ENCODE data around the gene PRUNE2. TPM values are rescaled to one million over a fixed set of nuclear protein-coding genes. Genes with fewer than 3 reads are reported as not detected.

Gene PRUNE2
- total RNA-seq, 1 experiment from 2014 or later: 0.59 TPM

DNA sequence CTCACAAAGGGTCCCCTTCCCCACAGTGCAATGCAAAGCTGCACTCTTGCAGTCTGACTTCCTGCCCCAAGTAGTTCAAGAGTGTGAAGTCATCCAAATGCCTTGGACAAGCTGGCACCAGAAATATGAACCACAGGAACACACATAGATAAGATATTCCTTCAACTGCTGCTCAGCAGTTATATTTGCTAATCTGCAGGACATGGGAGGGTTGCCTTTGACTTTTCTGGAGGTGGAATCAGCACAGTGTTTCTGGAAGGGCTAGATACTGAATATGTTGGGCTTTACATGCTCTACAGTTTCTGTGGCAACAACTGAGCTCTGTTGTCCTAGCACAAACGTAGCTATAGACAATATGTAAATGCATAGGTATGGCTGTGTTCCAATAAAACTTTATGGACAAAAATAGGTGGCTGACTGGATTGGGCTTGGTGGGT, 238.4 kb downstream of the PRUNE2 start:
- Histone ChIP-seq H3K4me1 (ENCODE audit: control insufficient read depth in 1 of 2, insufficient read depth in 2 of 2, low read length in 2 of 2) (no peaks in the 10 kb centered on the region), H3K27me3 (ENCODE audit: insufficient read depth, low read length) (peaks cover 9% of the 10 kb centered on the region; the same call in 1 of the 2 replicates), H3K27ac (ENCODE audit: low read depth, low read length) (no peak overlapping the region), H3K4me3 (replicated peaks in 1 of 2; ENCODE audit: low read depth in 1 of 2, low read length in 2 of 2) (no peak overlapping the region), H3K9ac (ENCODE audit: low read length) (no peak overlapping the region), H3K79me2 (ENCODE audit: insufficient read depth, low read length) (no peaks in the 10 kb centered on the region), H3K9me3 (ENCODE audit: control insufficient read depth in 1 of 2, insufficient read depth in 1 of 2, low read depth in 1 of 2, low read length in 2 of 2) (no peaks in the 10 kb centered on the region), H2AFZ (ENCODE audit: low read depth, low read length, poor library complexity, severe bottlenecking) (no peak overlapping the region), H4K20me1 (ENCODE audit: insufficient read depth) (no peaks in the 10 kb centered on the region), H3K4me2 (ENCODE audit: low read length) (no peak overlapping the region), H3K9me2 (ENCODE audit: insufficient read depth) (no peaks in the 10 kb centered on the region), H3K36me3 (ENCODE audit: control insufficient read depth in 1 of 2, insufficient read depth in 2 of 2, low read length in 2 of 2) (no peaks in the 10 kb centered on the region)
- no TSS peak for BruUV-seq (replicated peaks)
- ChIA-PET RAD21 (ENCODE audit: low non-redundant PET in 1 of 2, low total read pairs in 2 of 2, uncharacterized antibody in 2 of 2, unreplicated experiment in 2 of 2) (no interaction called here), CTCF (interaction anchor here (0.5 to 2.0 kb wide), 3 partner anchors 34 to 352 kb away, joined by 3 to 18 read pairs (median 4); no protein-coding TSS in a partner anchor), POLR2A (no interaction called here)
- TF ChIP-seq ATF3 (IDR thresholded peaks at IDR 0.05): no peak
- TF ChIP-seq FOSL1 (IDR thresholded peaks at IDR 0.05; ENCODE audit: low read depth): no peak
- no peak for TF ChIP-seq CEBPB (IDR thresholded peaks at IDR 0.05; ENCODE audit: low read depth)
- TF ChIP-seq REST (IDR thresholded peaks at IDR 0.05; ENCODE audit: low read depth): no peak
- TF ChIP-seq, protein P1, sequence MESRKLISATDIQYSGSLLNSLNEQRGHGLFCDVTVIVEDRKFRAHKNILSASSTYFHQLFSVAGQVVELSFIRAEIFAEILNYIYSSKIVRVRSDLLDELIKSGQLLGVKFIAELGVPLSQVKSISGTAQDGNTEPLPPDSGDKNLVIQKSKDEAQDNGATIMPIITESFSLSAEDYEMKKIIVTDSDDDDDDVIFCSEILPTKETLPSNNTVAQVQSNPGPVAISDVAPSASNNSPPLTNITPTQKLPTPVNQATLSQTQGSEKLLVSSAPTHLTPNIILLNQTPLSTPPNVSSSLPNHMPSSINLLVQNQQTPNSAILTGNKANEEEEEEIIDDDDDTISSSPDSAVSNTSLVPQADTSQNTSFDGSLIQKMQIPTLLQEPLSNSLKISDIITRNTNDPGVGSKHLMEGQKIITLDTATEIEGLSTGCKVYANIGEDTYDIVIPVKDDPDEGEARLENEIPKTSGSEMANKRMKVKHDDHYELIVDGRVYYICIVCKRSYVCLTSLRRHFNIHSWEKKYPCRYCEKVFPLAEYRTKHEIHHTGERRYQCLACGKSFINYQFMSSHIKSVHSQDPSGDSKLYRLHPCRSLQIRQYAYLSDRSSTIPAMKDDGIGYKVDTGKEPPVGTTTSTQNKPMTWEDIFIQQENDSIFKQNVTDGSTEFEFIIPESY (IDR thresholded peaks at IDR 0.05; ENCODE audit: extremely low read depth, insufficient replicate concordance, low read length): no peak
- TF ChIP-seq POLR2AphosphoS5 (IDR thresholded peaks at IDR 0.05; ENCODE audit: low read depth, low read length): no peak
- TF ChIP-seq CTCF (IDR thresholded peaks at IDR 0.05 in 2 of 3, conservative IDR thresholded peaks at IDR 0.05 in 1 of 3; ENCODE audit: borderline replicate concordance in 1 of 3, insufficient read depth in 1 of 3, low read depth in 2 of 3, low read length in 2 of 3): no peak
- TF ChIP-seq POLR2A (IDR thresholded peaks at IDR 0.05; ENCODE audit: borderline replicate concordance, extremely low read depth, insufficient read depth, insufficient read length): no peak
- no peak for TF ChIP-seq TCF7L2 (IDR thresholded peaks at IDR 0.05; ENCODE audit: borderline replicate concordance, extremely low read depth, insufficient read depth, insufficient read length)
- no peak for TF ChIP-seq ZFX (IDR thresholded peaks at IDR 0.05)
- no peak for TF ChIP-seq CBX3 (IDR thresholded peaks at IDR 0.05; ENCODE audit: low read depth)
- TF ChIP-seq YY1 (IDR thresholded peaks at IDR 0.05; ENCODE audit: extremely low read depth, insufficient replicate concordance, low read depth, low read length): no peak
- no peak for TF ChIP-seq SRF (IDR thresholded peaks at IDR 0.05; ENCODE audit: low read depth)
- no peak for TF ChIP-seq RAD21 (IDR thresholded peaks at IDR 0.05; ENCODE audit: low read depth)
- TF ChIP-seq MAX (IDR thresholded peaks at IDR 0.05): no peak
- TF ChIP-seq EZH2phosphoT487 (IDR thresholded peaks at IDR 0.05; ENCODE audit: borderline replicate concordance): no peak
- TF ChIP-seq SP1 (IDR thresholded peaks at IDR 0.05; ENCODE audit: low read depth): no peak
- TF ChIP-seq JUND (IDR thresholded peaks at IDR 0.05): no peak
- TF ChIP-seq EZH2 (IDR thresholded peaks at IDR 0.05): no peak
- DNase-seq (ENCODE audit: low read depth, low spot score): no peak
- intact Hi-C loops (cut with micrococcal nuclease): no loop called here
- ATAC-seq: no peak

Measured in HCT116 (cell line).